PC-9 (cell line): Measurements from ENCODE around the gene CHST3. TPM values are rescaled to one million over a fixed set of nuclear protein-coding genes. Genes with fewer than 3 reads are reported as not detected.

Experiments used
- BruUV-seq: library from RNA; stranded (reverse); fragments of 400-500 nt; replicated peaks from 2 replicates; lab custom pipeline; 2021; lab: Mats Ljungman, UMichigan
- CTCF ChIA-PET: fragments of 300-600 bp; sonication (Branson Sonifier 250); formaldehyde crosslinking; loops from one replicate; lab custom pipeline; 2022; ENCODE audit warnings: antibody characterized with exemption; lab: Charles Lee
- POLR2A ChIA-PET: fragments of 300-600 bp; sonication (Branson Sonifier 250); formaldehyde crosslinking; loops from one replicate; lab custom pipeline; 2022; ENCODE audit warnings: antibody characterized with exemption; ENCODE audit not compliant: unreplicated experiment; lab: Charles Lee
- DNase-seq, 2 experiments: peaks; one replicate each; pipeline versions ENCODE4 v3.0.0 to v3.0.0-alpha.2; 2015 to 2022; ENCODE audit warnings: mixed read lengths in 1 of 2
- H2AFZ ChIP-seq: fragments of 200-600 bp; sonication (generic); 2 replicates; pipeline ENCODE4 v1.8.1; 2017; ENCODE audit warnings: antibody characterized with exemption
- H3F3A ChIP-seq: fragments of 200-600 bp; sonication (generic); 2 replicates; pipeline ENCODE4 v1.8.1; 2017; ENCODE audit warnings: antibody characterized with exemption, mild to moderate bottlenecking, low read depth; ENCODE audit not compliant: insufficient read depth
- H3K27ac ChIP-seq: fragments of 200-600 bp; sonication (generic); 2 replicates; pipeline ENCODE4 v1.6.1; 2016; ENCODE audit warnings: mixed run types
- H3K27me3 ChIP-seq: fragments of 200-600 bp; sonication (generic); 2 replicates; pipeline ENCODE4 v1.6.1; 2016; ENCODE audit warnings: low read depth, mixed run types; ENCODE audit not compliant: insufficient read depth
- H3K36me3 ChIP-seq: fragments of 200-600 bp; sonication (generic); 2 replicates; pipeline ENCODE4 v1.6.1; 2016; ENCODE audit warnings: low read depth, mixed run types
- H3K4me1 ChIP-seq: fragments of 200-600 bp; sonication (generic); replicated peaks from 2 replicates; pipeline ENCODE4 v1.6.1; 2016; ENCODE audit warnings: mixed run types; ENCODE audit not compliant: insufficient read depth
- H3K4me2 ChIP-seq: fragments of 200-600 bp; sonication (generic); 2 replicates; pipeline ENCODE4 v1.6.1; 2017; ENCODE audit warnings: mixed run types
- H3K4me3 ChIP-seq: fragments of 200-600 bp; sonication (generic); 2 replicates; pipeline ENCODE4 v1.6.1; 2016; ENCODE audit warnings: mixed run types
- H3K79me2 ChIP-seq: fragments of 200-600 bp; sonication (generic); 2 replicates; pipeline ENCODE4 v1.6.1; 2017; ENCODE audit warnings: low read depth, mixed run types
- H3K9me2 ChIP-seq: fragments of 200-600 bp; sonication (generic); 2 replicates; pipeline ENCODE4 v1.8.1; 2017; ENCODE audit warnings: mild to moderate bottlenecking; ENCODE audit not compliant: insufficient read depth
- H3K9me3 ChIP-seq: fragments of 200-600 bp; sonication (generic); 2 replicates; pipeline ENCODE4 v1.8.1; 2016; ENCODE audit warnings: low read depth; ENCODE audit not compliant: insufficient read depth
- H4K20me1 ChIP-seq: fragments of 200-600 bp; sonication (generic); 2 replicates; pipeline ENCODE4 v1.8.1; 2017; ENCODE audit not compliant: insufficient read depth
- CTCF ChIP-seq: fragments of 200-600 bp; sonication (generic); conservative IDR thresholded peaks from 2 replicates; pipeline ENCODE4 v1.6.1; 2017; ENCODE audit warnings: mixed run types, antibody characterized with exemption, mild to moderate bottlenecking, moderate library complexity
- EZH2 ChIP-seq: fragments of 200-600 bp; sonication (generic); IDR thresholded peaks from 2 replicates; pipeline ENCODE4 v1.8.0; 2017; ENCODE audit warnings: antibody characterized with exemption, low read depth
- intact Hi-C: fragments of 100-400 bp; cut with micrococcal nuclease; formaldehyde crosslinking; loops from one replicate; pipeline ENCODE4 v1.10.0; 2022; ENCODE audit not compliant: unreplicated experiment
- total RNA-seq: library from RNA; stranded (reverse); gene quantifications from 2 replicates; pipeline ENCODE4 v1.2.3, GENCODE V29; 2021

CHST3 gene
- total RNA-seq, 1 experiment from 2014 or later, result 23.3 TPM

- Histone ChIP-seq H3K4me1 (peaks cover 28% of the 10 kb centered on the region), H3F3A (peaks cover 24% of the 10 kb centered on the region), H3K9me3 (no peaks in the 10 kb centered on the region), H3K9me2 (no peaks in the 10 kb centered on the region), H3K27ac (no peak overlapping the region), H3K4me3 (no peak overlapping the region), H3K4me2 (no peak overlapping the region), H3K27me3 (no peaks in the 10 kb centered on the region), H2AFZ (no peak overlapping the region), H3K79me2 (peaks cover 15% of the 10 kb centered on the region; the same call in 1 of the 2 replicates), H4K20me1 (no peaks in the 10 kb centered on the region), H3K36me3 (no peaks in the 10 kb centered on the region)
- POLR2A ChIA-PET, result no interaction called here
- TF ChIP-seq EZH2 (no peak), CTCF (no peak)
- peak in 1 of 2 experiments; percentile 19 for DNase-seq
- CTCF ChIA-PET, result no interaction called here
- intact Hi-C loops, result no loop called here
- no TSS peak for BruUV-seq
Observed at GRCh38 chr10:71978988-71979691, 14.9 kb downstream of the CHST3 start.

GRCh38 chr10:71979692-71980062 lies 15.5 kb downstream of the CHST3 start:
- H3K27me3 ChIP-seq, result no peaks in the 10 kb centered on the region
- H3K4me3 ChIP-seq, result no peak overlapping the region
- intact Hi-C loops, result no loop called here
- POLR2A ChIA-PET, result no interaction called here
- TF ChIP-seq EZH2, result no peak
- TF ChIP-seq CTCF, result no peak
- peak in 1 of 2 experiments; percentile 15 for DNase-seq
- H3F3A ChIP-seq, result peaks cover 19% of the 10 kb centered on the region
- no TSS peak for BruUV-seq
- H2AFZ ChIP-seq, result no peak overlapping the region
- no peaks in the 10 kb centered on the region for H4K20me1 ChIP-seq
- CTCF ChIA-PET, result no interaction called here
- no peak overlapping the region for H3K27ac ChIP-seq
- no peaks in the 10 kb centered on the region for H3K9me2 ChIP-seq
- no peak overlapping the region for H3K4me2 ChIP-seq
- no peaks in the 10 kb centered on the region for H3K36me3 ChIP-seq
- peaks cover 15% of the 10 kb centered on the region; the same call in 1 of the 2 replicates for H3K79me2 ChIP-seq
- no peaks in the 10 kb centered on the region for H3K9me3 ChIP-seq
- peaks cover 22% of the 10 kb centered on the region for H3K4me1 ChIP-seq

GRCh38 chr10:71980181-71981014 lies 16.2 kb downstream of the CHST3 start:
- Histone ChIP-seq H3F3A (peaks cover 11% of the 10 kb centered on the region; the same call in 1 of the 2 replicates), H2AFZ (no peak overlapping the region), H3K4me1 (peaks cover 18% of the 10 kb centered on the region), H3K4me2 (no peak overlapping the region), H3K4me3 (no peak overlapping the region), H3K79me2 (peaks cover 15% of the 10 kb centered on the region; the same call in 1 of the 2 replicates), H4K20me1 (no peaks in the 10 kb centered on the region), H3K27ac (no peak overlapping the region), H3K9me3 (no peaks in the 10 kb centered on the region), H3K9me2 (no peaks in the 10 kb centered on the region), H3K27me3 (no peaks in the 10 kb centered on the region), H3K36me3 (no peaks in the 10 kb centered on the region)
- BruUV-seq, result no TSS peak
- TF ChIP-seq EZH2 (no peak), CTCF (no peak)
- POLR2A ChIA-PET, result no interaction called here
- intact Hi-C loops, result no loop called here
- DNase-seq, result peak in 1 of 2 experiments; percentile 20
- CTCF ChIA-PET, result no interaction called here
